Cardiac fibroblast (primary cell): Measurements from ENCODE around the gene GRM1.

ENCODE experiments used
- DNase-seq, 2 donors: peaks; one replicate each; pipeline versions ENCODE4 v3.0.0 to v3.0.0-alpha.2; 2010; ENCODE audit warnings: low read depth in 2 of 2
- H3K4me3 ChIP-seq, 2 donors: replicated peaks in 1 of 2; 1 replicate in 1 of 2; 2 replicates in 1 of 2; pipeline ENCODE4 v1.5.1; 2011; ENCODE audit warnings: low read depth in 2 of 2, low read length in 2 of 2, mild to moderate bottlenecking in 2 of 2, moderate library complexity in 1 of 2
- TF ChIP-seq, protein P1 (sequence below): IDR thresholded peaks from one replicate; pipeline ENCODE4 v1.5.1; 2011; ENCODE audit warnings: low read depth, mild to moderate bottlenecking, low read length, inconsistent platforms

The GRM1 gene

GRCh38 chr6:146381486-146381885 is 352.6 kb downstream of the GRM1 start:
- peak; percentile 3 to 16 for DNase-seq
- H3K4me3 ChIP-seq, result no peak overlapping the region
- TF ChIP-seq, protein P1, sequence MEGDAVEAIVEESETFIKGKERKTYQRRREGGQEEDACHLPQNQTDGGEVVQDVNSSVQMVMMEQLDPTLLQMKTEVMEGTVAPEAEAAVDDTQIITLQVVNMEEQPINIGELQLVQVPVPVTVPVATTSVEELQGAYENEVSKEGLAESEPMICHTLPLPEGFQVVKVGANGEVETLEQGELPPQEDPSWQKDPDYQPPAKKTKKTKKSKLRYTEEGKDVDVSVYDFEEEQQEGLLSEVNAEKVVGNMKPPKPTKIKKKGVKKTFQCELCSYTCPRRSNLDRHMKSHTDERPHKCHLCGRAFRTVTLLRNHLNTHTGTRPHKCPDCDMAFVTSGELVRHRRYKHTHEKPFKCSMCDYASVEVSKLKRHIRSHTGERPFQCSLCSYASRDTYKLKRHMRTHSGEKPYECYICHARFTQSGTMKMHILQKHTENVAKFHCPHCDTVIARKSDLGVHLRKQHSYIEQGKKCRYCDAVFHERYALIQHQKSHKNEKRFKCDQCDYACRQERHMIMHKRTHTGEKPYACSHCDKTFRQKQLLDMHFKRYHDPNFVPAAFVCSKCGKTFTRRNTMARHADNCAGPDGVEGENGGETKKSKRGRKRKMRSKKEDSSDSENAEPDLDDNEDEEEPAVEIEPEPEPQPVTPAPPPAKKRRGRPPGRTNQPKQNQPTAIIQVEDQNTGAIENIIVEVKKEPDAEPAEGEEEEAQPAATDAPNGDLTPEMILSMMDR, result peak; percentile 9

- no peak overlapping the region for H3K4me3 ChIP-seq
- peak in 1 of 2 donors; percentile 24 for DNase-seq
- TF ChIP-seq, protein P1, result no peak
These were observed 360.0 kb downstream of the GRM1 start for GRCh38 chr6:146388736-146389364.

DNA sequence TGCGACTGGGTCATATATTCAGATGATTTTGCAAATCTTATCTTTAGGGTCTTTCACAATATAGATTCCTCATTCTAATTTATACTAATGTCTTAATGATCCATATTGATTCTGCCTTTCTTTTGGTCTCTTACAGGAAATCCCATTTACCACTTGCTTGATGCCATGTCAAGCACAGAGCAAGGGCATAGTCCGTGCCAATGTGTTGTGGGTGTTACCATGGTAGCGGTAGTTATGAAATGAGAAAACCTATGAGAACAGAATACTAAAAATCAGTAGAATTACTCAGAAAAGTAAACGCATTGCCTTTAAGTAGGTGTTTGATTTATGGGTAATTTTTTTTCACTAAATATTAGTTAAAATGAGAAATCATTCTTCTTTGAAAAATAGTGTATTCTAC is 360.9 kb downstream of the GRM1 start:
- TF ChIP-seq, protein P1, result no peak
- no peak overlapping the region for H3K4me3 ChIP-seq
- peak in 1 of 2 donors; percentile 21 for DNase-seq

- no peak for DNase-seq
- no peak overlapping the region for H3K4me3 ChIP-seq
- TF ChIP-seq, protein P1, result no peak
These were observed 368.8 kb downstream of the GRM1 start for GRCh38 chr6:146397638-146398037.

- no peak for DNase-seq
- no peak overlapping the region for H3K4me3 ChIP-seq
These were observed 373.6 kb downstream of the GRM1 start for GRCh38 chr6:146402476-146402875.

DNA sequence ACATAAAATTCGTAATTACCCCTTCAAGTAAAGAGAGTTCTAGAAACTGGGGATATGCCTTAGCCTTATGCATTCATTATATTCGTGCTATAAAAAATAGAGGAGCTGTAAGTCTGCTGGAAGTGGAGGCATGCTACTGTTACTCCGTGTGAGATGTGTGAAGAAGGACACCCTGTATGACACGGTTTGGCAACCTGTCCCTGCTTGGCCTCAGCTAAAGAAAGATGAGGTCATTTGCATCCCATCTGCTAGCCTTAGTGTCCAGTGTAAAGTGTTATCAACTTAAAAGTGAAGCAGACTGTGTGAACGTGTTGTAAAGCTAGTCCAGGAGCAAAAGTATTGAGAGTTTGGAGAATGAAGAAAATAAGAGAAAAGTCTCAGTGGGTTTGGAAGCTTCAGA is 379.7 kb downstream of the GRM1 start:
- TF ChIP-seq, protein P1, result no peak
- no peak for DNase-seq
- no peak overlapping the region for H3K4me3 ChIP-seq

More at GRCh38 chr6:146402476-146402875, 373.6 kb downstream of the GRM1 start:
- TF ChIP-seq, protein P1, result no peak
